NCI-H1048 (cell line): ENCODE measurements around the gene RNF151.

Source experiments
- DNase-seq: peaks from one replicate; lab custom pipeline; 2025; lab: John Stamatoyannopoulos, UW

Gene RNF151

DNA sequence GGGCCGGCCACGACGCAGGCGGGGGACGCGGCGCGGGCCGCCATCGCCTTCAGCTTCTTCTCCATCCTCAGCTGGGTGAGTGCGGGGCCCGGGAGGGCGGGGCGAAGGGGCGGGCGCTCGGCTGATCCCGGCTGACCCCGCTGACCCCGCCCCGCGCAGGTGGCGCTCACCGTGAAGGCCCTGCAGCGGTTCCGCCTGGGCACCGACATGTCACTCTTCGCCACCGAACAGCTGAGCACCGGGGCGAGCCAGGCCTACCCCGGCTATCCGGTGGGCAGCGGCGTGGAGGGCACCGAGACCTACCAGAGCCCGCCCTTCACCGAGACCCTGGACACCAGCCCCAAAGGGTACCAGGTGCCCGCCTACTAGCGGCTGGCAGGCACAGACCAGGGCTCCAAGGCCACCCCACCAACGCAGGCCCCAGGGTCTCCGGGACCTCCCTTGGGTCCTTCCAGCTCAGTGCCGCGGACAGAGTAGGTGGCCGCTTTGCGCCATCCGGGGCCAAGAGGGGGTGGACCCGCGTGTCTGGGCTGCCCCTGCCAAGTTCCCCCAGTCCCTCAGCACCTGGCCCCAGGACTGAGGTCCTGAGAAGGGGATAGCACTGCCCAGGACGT, 26.2 kb downstream of the RNF151 start:
- DNase-seq: no peak

DNA sequence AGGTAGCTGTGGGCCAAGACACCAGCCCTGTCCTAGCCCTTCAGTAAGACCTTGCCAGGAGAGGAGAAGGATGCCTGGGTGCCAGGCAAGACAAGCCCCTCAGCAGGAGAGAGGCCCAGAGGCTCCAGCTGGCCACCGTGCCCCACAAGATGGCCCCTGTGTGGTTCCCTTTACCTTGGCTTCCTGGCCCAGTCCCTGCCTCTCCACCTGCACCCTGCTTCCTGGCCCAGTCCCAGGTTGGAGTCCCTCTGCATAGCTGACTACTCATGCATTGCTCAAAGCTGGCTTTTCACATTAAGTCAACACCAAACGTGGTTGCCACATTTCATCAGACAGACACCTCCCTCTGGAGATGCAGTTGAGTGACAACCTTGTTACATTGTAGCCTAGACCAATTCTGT, 27.1 kb downstream of the RNF151 start:
- no peak for DNase-seq

DNA sequence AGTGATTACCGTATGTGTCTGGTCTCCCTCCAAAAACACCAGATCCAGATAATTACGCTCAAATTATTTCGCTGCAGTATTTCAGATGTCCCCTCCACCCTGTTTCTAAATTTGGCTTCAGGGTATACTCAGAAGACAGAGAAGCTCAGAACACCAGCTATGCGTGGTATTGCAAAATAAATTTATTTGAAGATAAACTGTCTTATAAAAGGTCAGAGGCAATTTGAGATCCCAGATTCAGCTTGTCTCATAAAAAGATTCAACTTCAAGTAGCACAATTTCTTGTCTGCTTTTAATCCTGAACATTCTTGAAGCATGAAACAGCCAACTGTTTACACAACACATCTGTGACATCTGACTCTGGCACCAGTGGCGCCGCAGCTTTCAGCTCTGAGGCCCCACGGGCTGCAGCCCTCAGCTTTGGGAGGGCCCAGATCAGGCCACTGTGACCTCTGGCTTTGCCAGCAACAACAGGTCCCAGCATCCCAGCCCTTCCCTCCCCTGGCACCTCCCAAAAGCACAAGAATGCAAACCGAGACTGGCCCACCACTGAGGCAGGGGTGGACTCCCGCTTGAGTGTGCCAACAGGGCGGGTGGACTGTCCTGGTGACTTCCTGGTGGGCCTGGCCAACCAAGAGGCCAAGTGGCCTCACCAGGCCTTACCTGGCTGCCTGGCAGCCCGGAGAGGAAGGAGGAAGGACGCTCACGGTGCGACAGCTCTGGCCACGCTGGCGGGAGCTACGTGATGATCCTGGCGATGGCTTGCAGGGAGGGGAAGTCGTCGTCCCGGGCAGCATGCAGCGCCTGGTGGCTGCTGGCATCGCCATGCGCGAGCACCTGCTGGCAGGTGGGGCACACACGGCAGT, 31.1 kb downstream of the RNF151 start:
- no peak for DNase-seq

DNA sequence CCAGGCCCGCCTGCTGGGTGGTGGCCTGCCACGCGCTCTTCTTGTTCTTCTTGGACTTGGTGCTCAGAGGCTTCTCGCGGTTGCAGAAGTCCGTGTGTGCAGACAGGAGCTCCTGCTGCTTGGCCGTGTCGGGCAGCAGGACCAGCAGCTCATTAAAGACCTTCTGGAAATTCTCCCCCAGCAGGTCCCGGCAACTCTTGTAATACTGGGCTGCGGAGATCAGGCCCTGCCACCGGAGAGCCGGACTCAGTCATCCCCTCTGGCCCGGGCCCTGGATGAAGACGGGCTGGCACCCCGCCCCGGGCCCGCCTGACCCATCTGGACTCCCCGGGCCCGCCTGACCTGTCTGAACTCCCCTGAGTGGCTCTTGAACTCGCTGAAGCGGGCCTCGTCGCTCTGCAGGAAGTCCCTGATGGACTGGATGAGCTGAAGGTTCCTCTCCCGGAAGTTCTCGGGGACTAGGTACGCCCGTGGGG, 31.7 kb downstream of the RNF151 start:
- DNase-seq: no peak

DNA sequence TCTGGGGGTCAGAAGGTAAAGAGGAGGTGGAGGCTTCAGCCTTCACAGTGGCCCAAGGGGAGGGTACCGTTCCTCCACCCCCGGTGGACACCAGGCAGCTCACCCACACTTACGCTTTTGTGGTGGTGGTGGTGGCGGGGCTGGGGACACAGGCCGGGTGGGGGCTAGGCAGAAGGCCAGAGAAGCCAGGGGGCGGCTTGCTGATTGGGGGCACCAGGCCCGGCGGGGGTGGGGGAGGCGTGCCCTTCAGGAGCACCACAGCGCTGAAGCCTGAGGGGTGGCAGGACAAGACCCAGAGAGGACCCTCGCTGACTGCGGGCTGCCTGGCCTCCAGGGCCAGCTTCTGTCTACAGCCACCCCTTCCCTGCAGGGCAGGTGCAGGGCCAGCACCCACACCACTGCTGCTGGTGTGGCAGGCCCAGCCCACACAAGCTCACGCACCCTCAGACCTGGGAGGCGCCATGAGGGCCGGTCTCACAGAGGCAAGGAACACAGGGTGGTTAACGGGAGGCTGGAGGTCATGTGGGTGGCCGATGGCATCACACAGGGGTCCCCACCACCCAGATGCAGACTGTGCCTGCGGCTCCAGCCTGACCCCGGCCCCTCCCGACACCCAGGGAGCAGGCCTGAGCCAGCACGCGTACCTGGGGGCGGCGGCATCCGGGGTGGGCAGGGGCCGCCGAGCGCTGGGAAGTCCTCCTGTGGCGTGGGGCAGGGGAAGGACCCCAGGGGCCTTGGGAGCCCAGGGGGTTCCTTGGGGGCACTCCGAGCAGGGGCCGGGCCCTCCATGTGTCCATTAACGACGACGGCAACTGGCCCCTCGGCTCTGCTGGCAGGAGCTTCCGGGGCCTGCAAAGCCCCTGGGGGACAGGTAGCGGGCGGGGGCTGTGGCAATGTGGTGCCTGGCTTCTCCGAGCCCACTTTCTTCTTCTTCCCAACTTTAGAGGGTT, 32.5 kb downstream of the RNF151 start:
- no peak for DNase-seq

DNA sequence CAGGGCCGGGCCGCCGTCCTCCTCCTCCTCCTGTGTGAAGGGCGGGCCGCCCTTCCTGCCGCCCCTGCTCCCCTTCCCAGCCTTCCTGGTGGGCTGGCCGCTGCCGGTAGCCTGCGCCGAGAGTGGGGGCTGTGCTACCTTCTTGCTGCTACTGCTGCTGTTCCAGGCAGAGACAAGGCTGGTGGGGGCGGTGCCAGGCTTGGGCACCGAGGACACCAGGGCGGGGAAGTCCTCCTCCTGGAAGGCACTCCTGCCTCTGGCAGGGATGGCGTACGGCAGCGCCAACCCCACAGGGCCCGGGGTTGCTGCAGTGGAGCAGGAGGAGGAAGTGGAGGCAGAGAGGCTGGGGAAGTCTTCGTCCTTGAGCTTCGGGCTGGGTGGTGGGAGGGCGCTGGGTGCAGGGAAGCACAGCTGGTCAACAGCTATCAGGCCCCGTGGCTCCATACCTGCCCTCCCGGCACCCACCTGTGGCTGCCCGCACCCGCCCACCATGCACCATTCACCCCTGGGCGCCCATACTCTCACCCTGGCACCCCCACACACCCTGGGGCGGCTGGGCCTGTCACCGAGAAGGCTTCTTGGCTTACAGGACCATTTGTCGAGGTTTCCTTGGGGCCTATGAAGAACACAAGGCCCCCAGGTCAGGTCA, 33.3 kb downstream of the RNF151 start:
- DNase-seq: no peak

DNA sequence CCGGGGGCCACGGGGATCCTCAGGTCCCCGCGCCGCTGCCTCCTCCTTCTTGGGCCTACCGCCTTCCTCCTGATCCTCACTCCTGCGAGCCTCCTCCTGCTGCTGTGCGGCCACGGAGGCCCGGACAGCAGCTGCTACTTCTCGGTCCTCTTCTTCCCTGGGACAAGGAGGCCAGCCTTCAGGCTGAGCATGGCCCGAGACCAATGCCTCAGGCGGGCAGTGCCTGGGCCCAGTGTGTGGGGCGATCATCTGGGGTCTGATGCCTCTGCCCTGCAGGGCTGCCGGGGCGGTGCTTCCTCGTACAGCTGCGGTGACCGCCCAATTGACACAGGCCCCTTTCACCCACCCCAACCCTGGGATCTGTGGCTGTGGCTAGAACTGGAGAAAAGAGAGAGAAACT, 34.4 kb downstream of the RNF151 start:
- no peak for DNase-seq

DNA sequence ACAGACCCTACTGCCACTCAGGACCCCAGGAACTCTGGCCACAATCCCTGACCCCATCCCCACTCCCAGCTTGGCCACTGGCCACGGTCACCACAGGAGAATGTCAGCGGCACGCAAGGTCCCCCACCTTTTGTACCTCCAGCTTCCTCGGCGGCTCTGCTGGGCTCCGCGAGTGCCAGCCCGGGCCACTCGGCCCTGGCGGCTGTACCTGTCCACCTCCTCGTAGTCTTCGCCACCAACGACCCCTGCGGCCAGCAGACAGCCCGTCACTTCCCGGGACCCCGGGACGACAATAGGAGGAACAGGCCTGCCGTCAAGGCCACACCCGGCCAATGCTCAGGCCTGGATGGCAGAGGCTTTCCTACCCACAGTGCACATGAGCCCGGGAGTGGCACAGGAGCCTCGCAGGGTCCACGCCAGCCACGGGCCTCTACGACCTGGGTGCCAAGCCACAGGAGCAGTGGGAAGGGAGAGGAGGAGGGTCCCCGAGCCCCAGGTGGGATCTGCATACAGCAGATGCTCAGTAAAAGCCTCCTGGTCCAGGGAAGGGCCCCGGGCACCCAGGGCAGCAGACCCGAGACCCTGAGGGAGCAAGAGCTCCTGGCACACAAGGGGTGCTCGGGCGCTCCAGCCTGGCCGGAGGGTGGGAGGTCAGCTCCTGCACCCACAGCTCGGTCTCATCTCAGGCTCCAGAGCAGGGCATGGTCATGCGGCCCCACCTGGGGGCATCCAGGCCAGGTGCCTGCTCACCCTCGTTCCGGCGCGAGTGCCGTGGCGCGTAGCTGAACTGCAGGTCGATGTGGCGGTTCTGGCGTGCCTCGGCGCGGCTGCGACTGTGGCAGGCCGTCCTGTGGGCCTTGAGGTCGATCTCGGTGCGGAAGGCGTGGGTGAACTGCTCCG, 35.0 kb downstream of the RNF151 start:
- DNase-seq: no peak

DNA sequence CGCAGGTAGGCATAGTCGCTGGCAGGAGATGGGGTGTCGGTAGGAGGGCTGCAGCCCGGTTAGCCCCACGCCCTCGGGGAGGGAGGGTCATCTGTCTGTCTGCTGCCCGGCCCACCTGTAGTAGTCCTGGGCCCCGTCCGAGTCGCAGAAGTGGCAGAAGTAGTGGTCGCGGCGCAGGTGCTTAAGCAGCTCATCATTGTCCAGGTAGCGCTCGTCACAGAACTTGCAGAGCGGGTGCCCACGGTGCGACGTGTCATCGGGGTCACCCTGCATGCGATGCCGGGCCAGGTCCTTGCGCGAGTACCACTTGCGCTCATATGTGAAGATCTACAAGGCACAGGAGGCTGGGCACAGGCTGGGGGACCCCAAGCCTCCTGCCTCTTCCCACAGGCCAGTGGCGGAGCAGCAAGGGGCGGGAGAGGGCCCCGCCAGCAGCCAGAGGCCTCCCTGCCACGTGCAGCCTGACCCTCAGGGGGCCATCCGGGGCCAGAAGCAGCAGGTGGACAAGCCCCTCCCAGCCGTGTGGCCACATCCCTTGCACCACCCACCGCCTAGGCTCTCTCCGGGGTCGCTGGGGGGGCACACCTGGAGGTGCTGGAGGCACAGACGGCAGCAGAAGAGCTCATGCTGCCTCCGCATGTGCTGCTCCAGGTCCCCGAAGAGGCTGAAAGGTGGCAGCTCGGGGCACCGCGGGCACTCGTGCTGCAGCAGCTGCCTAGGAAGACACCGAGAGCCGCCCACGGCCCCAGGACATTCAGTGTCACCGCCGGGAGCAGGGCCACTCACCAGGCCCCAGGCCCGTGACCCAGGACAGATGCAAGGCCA, 36.0 kb downstream of the RNF151 start:
- DNase-seq: no peak

DNA sequence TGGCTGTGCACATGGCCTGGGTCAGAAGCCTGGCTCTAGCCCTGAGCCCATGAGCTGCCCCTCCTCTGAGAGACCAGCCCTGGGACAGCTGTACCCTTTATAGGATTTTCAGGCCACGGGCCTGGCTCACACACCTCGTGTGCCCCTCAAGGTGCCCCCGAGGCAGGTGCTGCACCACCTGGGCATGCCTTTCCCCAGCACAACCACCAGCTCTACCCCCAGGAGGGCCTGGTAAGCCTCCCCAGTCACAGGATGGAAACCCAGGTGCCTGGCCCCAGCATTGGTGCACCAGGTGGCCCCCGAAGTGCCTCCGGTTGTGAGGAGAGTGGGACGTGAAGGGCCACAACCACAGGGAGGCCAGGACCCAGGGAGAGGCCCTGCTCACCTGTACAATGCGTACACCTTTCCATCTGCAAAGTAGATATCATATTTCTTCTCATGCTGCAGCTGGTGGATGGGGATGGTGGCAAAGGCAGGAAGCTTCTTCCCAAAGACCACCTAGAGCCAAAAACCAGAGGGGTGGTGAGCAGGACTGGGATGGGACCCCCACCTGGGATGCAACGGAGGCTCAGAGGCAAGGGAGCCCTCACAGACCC, 36.7 kb downstream of the RNF151 start:
- DNase-seq: no peak

DNA sequence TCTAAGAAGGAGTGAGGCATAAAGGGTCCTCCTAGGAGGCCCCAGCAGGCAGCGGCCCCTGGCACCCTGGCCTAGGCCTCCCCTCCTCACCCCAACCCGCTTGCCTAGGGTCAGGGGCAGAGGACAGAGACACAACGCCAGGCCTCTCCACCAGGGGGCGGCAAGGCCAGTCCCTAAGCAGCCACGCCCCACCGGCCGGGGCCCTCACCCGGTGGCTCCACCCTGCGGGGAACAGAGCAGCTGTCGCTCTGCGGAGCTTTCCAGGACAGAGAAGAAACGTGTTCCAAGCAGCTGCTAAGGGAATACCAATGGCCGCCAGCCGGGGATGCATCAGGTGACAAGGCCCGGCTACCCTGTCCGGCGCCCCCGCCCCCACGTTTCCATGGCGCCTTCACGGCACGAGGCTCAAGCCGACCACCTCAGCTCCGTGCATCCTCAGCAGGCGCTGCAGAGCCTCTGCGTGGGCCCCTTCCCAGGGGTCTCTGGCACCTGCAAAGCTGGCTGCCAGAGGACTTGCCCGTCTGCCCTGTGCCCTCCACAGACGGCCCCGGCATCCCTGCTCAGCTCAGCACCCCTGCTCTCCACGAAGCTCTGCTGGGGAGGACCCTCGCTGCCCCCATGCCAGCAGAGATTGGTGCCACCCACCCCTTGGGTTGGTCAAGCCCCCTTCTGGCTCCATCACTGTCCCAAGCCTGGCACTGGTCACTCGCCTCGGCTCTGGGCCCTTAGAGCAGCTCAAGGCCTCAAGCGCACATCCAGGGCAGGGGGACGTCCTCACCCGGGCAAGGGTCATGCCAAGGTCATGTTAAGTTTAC, 37.4 kb downstream of the RNF151 start:
- peak; percentile 28 for DNase-seq

DNA sequence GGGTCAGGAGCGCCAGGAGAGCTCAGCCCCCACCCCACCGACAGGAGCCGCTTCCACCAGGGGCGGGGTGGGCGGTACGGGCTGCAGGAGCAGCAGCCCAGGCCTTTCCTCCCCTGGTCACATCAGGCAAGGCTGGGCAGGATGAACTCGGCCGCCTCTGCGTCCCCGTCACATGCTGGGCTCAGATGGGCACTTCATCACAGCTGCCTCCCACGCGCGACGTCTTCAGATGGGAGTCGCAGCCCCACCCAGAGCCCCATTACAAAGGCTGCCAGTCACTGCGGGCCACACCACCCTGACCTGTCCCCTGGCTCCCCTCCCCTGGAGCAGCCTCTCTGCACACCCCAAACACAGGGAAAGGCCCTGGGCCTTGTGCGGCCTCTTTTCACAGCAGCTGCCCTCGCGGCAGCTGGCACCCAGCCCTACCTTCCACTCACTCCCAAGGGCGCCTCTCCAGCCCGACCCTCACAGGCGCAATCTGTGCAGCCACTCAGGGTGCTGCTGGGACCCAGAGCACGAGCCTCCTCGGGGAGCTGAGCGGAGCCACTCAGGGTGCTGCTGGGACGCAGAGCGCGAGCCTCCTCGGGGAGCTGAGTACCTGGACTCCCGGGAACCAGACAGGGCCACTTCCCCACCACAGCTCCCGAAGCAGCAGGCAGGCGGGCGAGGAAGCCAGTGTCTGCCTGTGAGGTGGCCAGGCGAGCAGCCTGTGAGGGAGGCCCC, 38.3 kb downstream of the RNF151 start:
- DNase-seq: no peak

DNA sequence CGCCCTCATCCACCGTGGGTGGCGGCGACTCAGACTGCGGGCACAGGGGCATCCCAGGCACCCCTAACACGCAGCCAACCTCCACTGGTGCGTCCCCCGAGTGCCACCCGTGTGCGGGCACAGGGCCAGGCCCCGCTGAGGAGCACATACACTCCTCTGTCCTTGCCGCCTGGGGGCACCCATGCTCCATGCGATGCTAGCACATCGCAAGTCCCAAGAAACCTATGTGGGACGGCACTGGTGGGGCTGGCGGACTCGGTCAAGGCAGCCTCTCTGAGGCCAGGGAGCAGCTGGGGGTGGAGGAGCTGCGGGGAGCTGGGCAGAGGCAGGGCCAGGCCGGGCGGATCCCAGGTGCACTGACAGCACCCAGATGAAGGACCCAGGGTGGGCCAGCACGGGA, 39.0 kb downstream of the RNF151 start:
- DNase-seq: no peak

DNA sequence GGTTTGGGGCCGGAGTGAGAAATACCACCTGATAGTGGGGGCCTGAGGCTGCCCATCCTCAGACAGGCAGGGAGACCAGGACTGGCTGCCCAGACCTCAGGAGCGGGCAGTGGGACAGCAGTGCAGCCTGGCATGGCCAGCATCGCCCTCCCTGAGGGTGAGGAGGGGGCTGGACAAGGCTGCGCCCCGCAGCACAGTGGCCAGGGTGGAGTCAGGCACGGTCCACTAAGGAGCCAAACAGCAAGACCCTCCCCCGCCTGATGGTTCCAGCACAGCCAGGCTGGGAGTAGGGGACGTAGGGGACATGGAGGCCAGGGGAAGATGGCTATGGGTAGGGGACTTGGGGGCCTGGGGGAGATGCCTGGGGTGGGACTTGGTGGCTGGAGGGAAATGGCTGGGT, 39.7 kb downstream of the RNF151 start:
- no peak for DNase-seq

DNA sequence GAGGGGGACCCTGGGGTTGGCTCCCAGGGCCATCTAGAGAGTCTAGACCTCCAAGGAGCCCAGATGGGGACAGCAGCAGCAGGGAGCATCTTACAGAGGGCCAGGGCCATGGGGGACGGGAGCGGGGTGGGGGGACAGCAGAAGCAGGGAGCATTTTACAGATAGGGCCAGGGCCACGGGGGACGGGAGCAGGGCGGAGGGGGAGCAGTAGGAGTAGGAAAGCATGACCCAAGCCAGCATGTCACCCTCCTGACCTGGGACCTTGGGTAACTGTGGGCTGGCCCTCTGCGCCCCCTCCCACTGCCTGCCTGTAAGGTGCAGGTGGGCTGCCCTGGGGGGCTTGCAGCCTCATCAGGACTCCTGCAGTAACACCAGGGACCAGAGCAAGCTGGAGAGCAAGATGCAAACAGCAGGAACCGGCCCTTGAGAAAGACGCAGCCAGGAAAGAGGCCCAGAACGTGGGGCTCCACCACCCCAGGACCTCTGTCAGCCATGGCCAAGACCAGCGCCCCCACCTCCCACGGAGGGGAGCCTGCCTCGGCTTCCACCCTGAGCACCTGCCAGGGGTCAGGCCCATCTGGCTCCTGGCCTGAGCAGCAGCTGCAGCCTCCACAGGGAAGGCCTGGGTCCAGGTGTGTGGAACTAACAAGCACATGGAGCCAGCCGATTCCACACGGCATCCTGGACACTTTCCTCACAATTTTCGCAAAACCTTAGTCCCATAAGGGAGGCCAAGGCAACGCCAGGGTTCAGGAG, 40.6 kb downstream of the RNF151 start:
- no peak for DNase-seq

DNA sequence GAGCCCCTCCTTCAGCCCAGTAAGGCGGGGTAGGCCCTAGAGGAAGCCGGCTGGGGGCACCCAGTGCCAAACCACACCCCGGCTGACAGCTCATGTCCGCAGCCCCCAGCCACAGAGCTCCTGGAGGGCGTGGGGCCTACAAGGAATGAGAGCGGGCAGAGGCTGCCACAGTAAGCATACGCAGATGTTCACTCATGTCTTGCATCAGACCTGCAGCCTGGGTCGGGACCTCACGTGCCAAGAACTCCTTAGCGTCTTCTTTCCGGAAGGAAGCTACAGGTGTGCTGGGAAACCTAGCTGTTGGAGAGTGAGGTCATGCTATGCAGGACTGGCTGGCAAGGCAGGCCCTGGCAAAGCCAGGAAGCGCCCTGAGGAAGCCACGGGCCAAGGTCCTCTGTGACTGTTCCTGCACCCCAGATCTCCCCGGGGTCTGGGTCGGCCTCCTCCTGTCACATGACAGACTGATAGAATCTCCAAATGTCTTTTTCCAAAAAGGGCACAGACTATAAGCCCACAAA, 41.4 kb downstream of the RNF151 start:
- no peak for DNase-seq

DNA sequence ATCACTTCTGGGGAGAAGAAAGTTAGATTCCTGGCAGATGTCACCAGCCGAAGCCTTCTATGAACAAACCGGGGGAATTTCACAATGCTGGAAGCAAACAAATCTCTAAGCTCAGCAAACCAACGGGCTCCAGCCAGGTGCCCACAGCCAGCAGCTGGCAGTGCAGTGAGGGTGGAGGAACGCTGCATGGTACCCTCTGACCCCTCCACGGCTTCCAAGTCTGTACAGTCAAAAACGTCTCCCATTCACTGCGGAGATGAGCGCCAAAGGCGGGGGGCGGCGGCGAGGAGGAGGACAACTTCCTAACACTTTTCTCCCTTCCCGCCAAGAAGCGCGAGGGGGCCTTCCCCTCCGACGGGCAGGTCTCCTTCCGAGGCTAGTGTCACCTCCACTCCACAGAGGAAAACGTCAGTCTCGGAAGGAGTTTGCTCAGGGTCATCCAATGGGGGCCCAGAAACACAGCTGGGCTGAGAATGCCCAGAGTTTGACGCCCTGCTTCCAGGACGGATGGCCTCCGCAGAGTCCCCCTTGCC, 42.0 kb downstream of the RNF151 start:
- no peak for DNase-seq
